MM.1S (cell line): ENCODE results near the gene PCSK4.

Source experiments
- DNase-seq: peaks from one replicate; pipeline ENCODE4 v3.0.0-alpha.2; 2015
- H2AFZ ChIP-seq: fragments of 300-600 bp; sonication (generic); 2 replicates; pipeline ENCODE4 v1.6.0; 2016; ENCODE audit warnings: antibody characterized with exemption, low read length
- H3F3A ChIP-seq: fragments of 300-600 bp; sonication (generic); 2 replicates; pipeline ENCODE4 v1.6.1; 2016; ENCODE audit warnings: mild to moderate bottlenecking, antibody characterized with exemption, low read length, moderate library complexity, mixed read lengths; ENCODE audit not compliant: insufficient read depth
- H3K27ac ChIP-seq: fragments of 300-600 bp; sonication (generic); 2 replicates; pipeline ENCODE4 v1.5.1; 2016; ENCODE audit warnings: mild to moderate bottlenecking, low read length
- H3K27me3 ChIP-seq: fragments of 300-600 bp; sonication (generic); replicated peaks from 2 replicates; pipeline ENCODE4 v1.6.0; 2016; ENCODE audit warnings: low read length; ENCODE audit not compliant: insufficient read depth
- H3K36me3 ChIP-seq: fragments of 300-600 bp; sonication (generic); replicated peaks from 2 replicates; pipeline ENCODE4 v1.6.1; 2016; ENCODE audit warnings: mild to moderate bottlenecking, low read length, mixed read lengths; ENCODE audit not compliant: insufficient read depth
- H3K4me1 ChIP-seq: fragments of 300-600 bp; sonication (generic); 2 replicates; pipeline ENCODE4 v1.6.1; 2016; ENCODE audit warnings: low read length, mixed read lengths
- H3K4me2 ChIP-seq: fragments of 300-600 bp; sonication (generic); 2 replicates; pipeline ENCODE4 v1.6.0; 2016; ENCODE audit warnings: low read depth, low read length
- H3K4me3 ChIP-seq: fragments of 300-600 bp; sonication (generic); 2 replicates; pipeline ENCODE4 v1.5.1; 2016; ENCODE audit warnings: low read length, mixed read lengths
- H3K79me2 ChIP-seq: fragments of 300-600 bp; sonication (generic); 2 replicates; pipeline ENCODE4 v1.6.1; 2016; ENCODE audit warnings: mixed run types, low read length, mixed read lengths
- H3K9ac ChIP-seq: fragments of 300-600 bp; sonication (generic); 2 replicates; pipeline ENCODE4 v1.6.1; 2016; ENCODE audit warnings: low read length, mixed read lengths
- H3K9me2 ChIP-seq: fragments of 300-600 bp; sonication (generic); replicated peaks from 2 replicates; pipeline ENCODE4 v1.6.1; 2016; ENCODE audit warnings: mild to moderate bottlenecking, low read length, mixed read lengths; ENCODE audit not compliant: insufficient read depth
- H3K9me3 ChIP-seq: fragments of 300-600 bp; sonication (generic); replicated peaks from 2 replicates; pipeline ENCODE4 v1.6.1; 2016; ENCODE audit warnings: mild to moderate bottlenecking, low read length, mixed read lengths; ENCODE audit not compliant: insufficient read depth
- H4K20me1 ChIP-seq: fragments of 300-600 bp; sonication (generic); 2 replicates; pipeline ENCODE4 v1.6.1; 2016; ENCODE audit warnings: mild to moderate bottlenecking, low read length, moderate library complexity, mixed read lengths; ENCODE audit not compliant: insufficient read depth
- CTCF ChIP-seq: fragments of 300-600 bp; sonication (generic); IDR thresholded peaks from 2 replicates; pipeline ENCODE4 v1.5.1; 2016; ENCODE audit warnings: antibody characterized with exemption, low read length, mixed read lengths
- EZH2 ChIP-seq: fragments of 300-600 bp; sonication (generic); optimal IDR thresholded peaks from 2 replicates; pipeline ENCODE3; 2017; ENCODE audit warnings: low read depth, mild to moderate bottlenecking, antibody characterized with exemption, low read length, mixed read lengths
- EZH2phosphoT487 ChIP-seq: fragments of 300-600 bp; sonication (generic); IDR thresholded peaks from 2 replicates; pipeline ENCODE4 v1.6.1; 2018; ENCODE audit warnings: antibody characterized with exemption, low read length

Gene PCSK4

GRCh38 chr19:1447944-1448343, 42.2 kb downstream of the PCSK4 start:
- Histone ChIP-seq H3K9ac (no peak overlapping the region), H4K20me1 (no peaks in the 10 kb centered on the region; the same call in 1 of the 2 replicates), H3F3A (peaks cover 28% of the 10 kb centered on the region), H2AFZ (no peak overlapping the region), H3K4me1 (peaks cover 15% of the 10 kb centered on the region), H3K9me2 (no peaks in the 10 kb centered on the region), H3K27ac (no peak overlapping the region), H3K36me3 (no peaks in the 10 kb centered on the region), H3K79me2 (no peaks in the 10 kb centered on the region), H3K9me3 (no peaks in the 10 kb centered on the region), H3K4me2 (no peak overlapping the region), H3K4me3 (no peak overlapping the region), H3K27me3 (peaks cover 71% of the 10 kb centered on the region)
- no peak for DNase-seq
- TF ChIP-seq EZH2, result no peak

GRCh38 chr19:1447504-1447903, 42.6 kb downstream of the PCSK4 start:
- Histone ChIP-seq H4K20me1 (no peaks in the 10 kb centered on the region; the same call in 1 of the 2 replicates), H3K36me3 (no peaks in the 10 kb centered on the region), H3F3A (peaks cover 32% of the 10 kb centered on the region), H3K4me2 (no peak overlapping the region), H3K9me2 (no peaks in the 10 kb centered on the region), H3K9ac (no peak overlapping the region), H3K27me3 (peaks cover 67% of the 10 kb centered on the region), H3K9me3 (no peaks in the 10 kb centered on the region), H3K79me2 (no peaks in the 10 kb centered on the region), H3K27ac (no peak overlapping the region), H3K4me1 (peaks cover 19% of the 10 kb centered on the region), H3K4me3 (no peak overlapping the region), H2AFZ (no peak overlapping the region)
- TF ChIP-seq EZH2phosphoT487, result no peak
- no peak for TF ChIP-seq CTCF
- TF ChIP-seq EZH2, result no peak
- DNase-seq, result no peak

- H4K20me1 ChIP-seq, result peaks cover 3% of the 10 kb centered on the region; the same call in 1 of the 2 replicates
- no peak overlapping the region for H3K4me2 ChIP-seq
- H3K9ac ChIP-seq, result no peak overlapping the region
- no peaks in the 10 kb centered on the region for H3K9me2 ChIP-seq
- H3K9me3 ChIP-seq, result no peaks in the 10 kb centered on the region
- H2AFZ ChIP-seq, result no peak overlapping the region
- H3K36me3 ChIP-seq, result no peaks in the 10 kb centered on the region
- no peak for DNase-seq
- H3K79me2 ChIP-seq, result no peaks in the 10 kb centered on the region
- no peak for TF ChIP-seq CTCF
- TF ChIP-seq EZH2phosphoT487, result 0 out of 2 replicates have a peak, but pooled peaks have one; percentile 36
- TF ChIP-seq EZH2, result peak; percentile 58
- peaks cover 60% of the 10 kb centered on the region for H3K27me3 ChIP-seq
- H3F3A ChIP-seq, result peaks cover 38% of the 10 kb centered on the region
- no peak overlapping the region for H3K4me3 ChIP-seq
- no peak overlapping the region for H3K27ac ChIP-seq
- H3K4me1 ChIP-seq, result peaks cover 24% of the 10 kb centered on the region
Measured at GRCh38 chr19:1446713-1447481, 43.3 kb downstream of the PCSK4 start.
